Thymus (tissue), 11 donors: Measurements from ENCODE around the gene EGFL7. TPM values are rescaled to one million over a fixed set of nuclear protein-coding genes. Genes with fewer than 3 reads are reported as not detected.
"Not testable (repeated sequence)": the region's sequence is repeated elsewhere in the genome, so short reads cannot be mapped to it uniquely, and the experiment has no call there.

Experiments
- DNase-seq, 9 donors: peaks; one replicate each; pipeline ENCODE4 v3.0.0-alpha.2; 2013; ENCODE audit warnings: low spot score in 9 of 9, low read depth in 6 of 9, missing footprints in 1 of 9
- H3K27ac ChIP-seq, 2 donors: one replicate each; pipeline ENCODE4 v1.5.1; 2013; ENCODE audit warnings: control low read depth in 1 of 2, low read depth in 1 of 2, low read length in 1 of 2, mild to moderate bottlenecking in 1 of 2, moderate library complexity in 1 of 2
- H3K27me3 ChIP-seq, 2 donors: one replicate each; pipeline ENCODE4 v1.5.1; 2013; ENCODE audit warnings: low read length in 1 of 2; ENCODE audit not compliant: control insufficient read depth in 2 of 2, insufficient read depth in 1 of 2
- H3K36me3 ChIP-seq, 2 donors: one replicate each; pipeline ENCODE4 v1.5.1; 2013; ENCODE audit warnings: low read length in 1 of 2, mild to moderate bottlenecking in 1 of 2, moderate library complexity in 1 of 2; ENCODE audit not compliant: control insufficient read depth in 2 of 2, insufficient read depth in 2 of 2
- H3K4me1 ChIP-seq, 2 donors: one replicate each; pipeline ENCODE4 v1.5.1; 2013; ENCODE audit warnings: low read length in 2 of 2; ENCODE audit not compliant: control insufficient read depth in 2 of 2, insufficient read depth in 2 of 2
- H3K4me3 ChIP-seq, 2 donors: one replicate each; pipeline ENCODE4 v1.5.1; 2013; ENCODE audit warnings: low read length in 2 of 2, control low read depth in 1 of 2, mild to moderate bottlenecking in 1 of 2
- H3K9me3 ChIP-seq, 2 donors: one replicate each; pipeline ENCODE4 v1.5.1; 2013; ENCODE audit warnings: low read length in 1 of 2, mild to moderate bottlenecking in 1 of 2; ENCODE audit not compliant: control insufficient read depth in 2 of 2, insufficient read depth in 1 of 2
- WGBS: extraction: QIAGEN DNeasy Blood & Tissue Kit; methylation state at CpG from one replicate; pipeline ENCODE4 v1.1.7; 2013; 5-methylcytosine and 5-hydroxymethylcytosine counted together
- polyA plus RNA-seq: library from polyadenylated mRNA; stranded (reverse); fragments of 200-250 nt; gene quantifications from one replicate; pipeline ENCODE4 v1.2.3, GENCODE V29; 2013
- total RNA-seq: library from RNA; stranded (reverse); fragments of 120-200 nt; gene quantifications from one replicate; pipeline ENCODE4 v1.2.4, GENCODE V29; 2013
- donor health status: healthy.

EGFL7 gene
- total and polyA plus RNA-seq, 2 donors = 18.1 to 118 TPM

DNA sequence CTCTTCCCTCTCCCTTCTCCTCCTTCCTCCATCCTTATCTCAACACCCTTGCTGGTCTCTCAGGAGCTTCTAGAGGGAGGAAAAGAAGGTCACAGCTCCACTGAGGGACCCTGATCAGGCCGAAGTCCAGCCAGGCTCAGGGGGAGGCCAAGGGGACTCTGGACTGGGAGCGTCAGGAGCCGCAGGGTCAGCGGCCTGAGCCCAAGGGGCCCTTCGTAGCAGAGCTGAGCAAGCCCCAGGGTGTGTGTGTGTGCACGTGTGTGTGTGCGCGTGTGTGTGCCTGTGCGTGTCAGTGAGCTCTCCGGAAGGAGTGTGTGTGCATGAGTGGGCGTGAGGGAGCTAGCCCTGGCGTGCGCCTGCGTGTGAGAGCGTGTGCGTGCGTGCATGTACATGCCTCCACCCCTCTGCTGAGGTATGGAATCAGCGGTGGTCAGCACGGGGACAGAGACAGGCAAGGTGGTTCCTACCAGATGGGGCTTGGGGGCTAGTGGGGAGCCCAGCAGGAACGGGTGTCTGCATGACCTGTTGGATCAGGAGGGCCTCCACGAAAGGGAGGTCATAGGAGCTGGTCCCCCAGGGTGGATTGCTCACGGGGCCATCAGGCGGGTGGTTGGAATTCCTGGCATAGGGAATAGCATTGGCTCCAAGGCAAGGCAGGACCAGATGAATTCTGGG, 34.6 kb downstream of the EGFL7 start:
- 91% methylated on average over 23 of the region's 23 CpGs for WGBS
- DNase-seq = no peak
- no peaks in the 10 kb centered on the region for H3K36me3 ChIP-seq
- no peak overlapping the region for H3K4me3 ChIP-seq
- peaks cover 3 to 49% of the 10 kb centered on the region in 2 donors for H3K4me1 ChIP-seq
- H3K9me3 ChIP-seq = no peaks in the 10 kb centered on the region
- H3K27me3 ChIP-seq = peaks cover 0 to 25% of the 10 kb centered on the region in 2 donors
- H3K27ac ChIP-seq = no peak overlapping the region

DNA sequence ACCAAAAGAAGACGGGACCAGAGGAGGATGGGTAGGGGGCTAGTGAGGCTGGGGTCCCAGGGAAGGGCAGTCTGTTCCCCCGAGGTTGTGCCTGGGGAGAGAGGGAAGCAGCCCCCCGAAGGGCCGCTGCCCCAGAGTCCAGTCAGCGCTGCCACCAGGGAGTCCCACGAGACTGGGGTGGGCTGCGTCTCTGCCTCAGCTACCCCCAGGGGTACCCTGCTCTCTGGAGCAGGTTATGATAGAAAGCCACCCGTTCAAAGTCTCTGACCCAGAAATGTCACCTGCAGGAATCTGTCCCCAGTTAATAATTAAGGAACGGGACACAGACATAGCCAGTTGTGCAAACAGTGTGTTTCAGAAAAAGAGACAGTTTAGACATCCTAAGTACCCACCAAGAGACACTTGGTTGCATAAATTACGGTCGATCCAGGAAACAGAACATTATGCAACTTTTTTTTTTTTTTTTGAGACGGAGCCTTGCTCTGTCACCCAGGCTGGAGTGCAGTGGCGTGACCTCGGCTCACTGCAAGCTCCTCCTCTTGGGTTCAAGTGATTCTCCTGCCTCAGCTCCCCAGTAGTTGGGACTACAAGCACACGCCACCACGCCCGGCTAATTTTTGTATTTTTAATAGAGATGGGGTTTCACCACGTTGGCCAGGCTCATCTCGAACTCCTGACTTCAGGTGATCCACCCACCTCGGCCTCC, 35.3 kb downstream of the EGFL7 start:
- Histone ChIP-seq H3K27me3 (peaks cover 0 to 25% of the 10 kb centered on the region in 2 donors), H3K36me3 (no peaks in the 10 kb centered on the region), H3K27ac (no peak overlapping the region), H3K4me1 (peaks cover 3 to 56% of the 10 kb centered on the region in 2 donors), H3K9me3 (no peaks in the 10 kb centered on the region), H3K4me3 (no peak overlapping the region)
- WGBS = 73% methylated on average over 20 of the region's 20 CpGs
- DNase-seq = no peak

DNA sequence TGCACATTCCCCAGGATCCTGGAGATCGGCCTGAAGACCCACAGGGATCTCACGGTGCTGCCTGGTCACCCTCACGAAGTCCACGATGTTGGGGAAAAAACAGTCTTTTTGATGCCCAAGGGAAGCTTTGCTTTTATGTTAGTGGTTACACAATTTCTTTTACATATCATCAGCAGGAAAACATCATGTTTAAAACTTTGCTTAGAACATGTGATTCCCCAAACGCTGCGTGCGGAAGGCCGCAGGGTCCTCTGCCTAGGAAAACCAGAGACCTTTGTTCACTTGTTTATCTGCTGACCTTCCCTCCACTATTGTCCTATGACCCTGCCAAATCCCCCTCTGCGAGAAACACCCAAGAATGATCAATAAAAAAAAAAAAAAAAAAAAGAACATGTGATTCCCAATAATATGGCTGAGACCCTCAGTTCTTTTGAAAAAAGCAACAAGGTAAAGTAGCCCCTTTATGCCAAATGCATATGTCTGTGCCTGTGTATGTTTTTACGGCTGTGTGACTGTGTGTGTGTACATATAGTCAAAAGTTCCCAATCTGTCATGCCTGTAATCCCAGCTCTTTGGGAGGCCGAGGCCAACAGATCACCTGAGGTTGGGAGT, 36.0 kb downstream of the EGFL7 start:
- Histone ChIP-seq H3K4me3 (no peak overlapping the region), H3K27ac (no peak overlapping the region), H3K36me3 (no peaks in the 10 kb centered on the region), H3K27me3 (peaks cover 0 to 25% of the 10 kb centered on the region in 2 donors), H3K4me1 (peaks cover 7 to 63% of the 10 kb centered on the region in 2 donors), H3K9me3 (no peaks in the 10 kb centered on the region)
- WGBS = 98% methylated on average over 11 of the region's 11 CpGs
- DNase-seq = no peak

DNA sequence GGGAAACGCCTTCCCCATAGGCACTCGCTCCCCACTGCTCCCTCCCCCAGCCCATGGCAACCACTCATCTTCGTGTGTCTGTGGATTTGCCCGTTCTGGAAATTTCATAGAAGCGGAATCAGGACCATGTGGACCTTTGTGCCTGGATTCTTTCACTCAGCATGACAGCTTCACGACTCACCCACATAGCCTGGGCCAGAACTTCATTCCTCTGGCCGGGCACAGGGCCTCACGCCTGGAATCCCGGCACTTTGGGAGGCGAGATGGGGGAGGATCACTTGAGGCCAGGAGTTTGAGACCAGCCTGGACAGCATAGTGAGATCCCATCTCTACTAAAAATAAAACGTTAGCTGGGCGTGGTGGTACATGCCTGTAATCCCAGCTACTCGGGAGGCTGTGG, 37.6 kb downstream of the EGFL7 start:
- H3K4me1 ChIP-seq = peaks cover 7 to 67% of the 10 kb centered on the region in 2 donors
- WGBS = 92% methylated on average over 13 of the region's 13 CpGs
- H3K27ac ChIP-seq = no peak overlapping the region
- no peak overlapping the region for H3K4me3 ChIP-seq
- DNase-seq = no peak
- no peaks in the 10 kb centered on the region for H3K9me3 ChIP-seq
- H3K27me3 ChIP-seq = peaks cover 0 to 22% of the 10 kb centered on the region in 2 donors
- no peaks in the 10 kb centered on the region for H3K36me3 ChIP-seq

DNA sequence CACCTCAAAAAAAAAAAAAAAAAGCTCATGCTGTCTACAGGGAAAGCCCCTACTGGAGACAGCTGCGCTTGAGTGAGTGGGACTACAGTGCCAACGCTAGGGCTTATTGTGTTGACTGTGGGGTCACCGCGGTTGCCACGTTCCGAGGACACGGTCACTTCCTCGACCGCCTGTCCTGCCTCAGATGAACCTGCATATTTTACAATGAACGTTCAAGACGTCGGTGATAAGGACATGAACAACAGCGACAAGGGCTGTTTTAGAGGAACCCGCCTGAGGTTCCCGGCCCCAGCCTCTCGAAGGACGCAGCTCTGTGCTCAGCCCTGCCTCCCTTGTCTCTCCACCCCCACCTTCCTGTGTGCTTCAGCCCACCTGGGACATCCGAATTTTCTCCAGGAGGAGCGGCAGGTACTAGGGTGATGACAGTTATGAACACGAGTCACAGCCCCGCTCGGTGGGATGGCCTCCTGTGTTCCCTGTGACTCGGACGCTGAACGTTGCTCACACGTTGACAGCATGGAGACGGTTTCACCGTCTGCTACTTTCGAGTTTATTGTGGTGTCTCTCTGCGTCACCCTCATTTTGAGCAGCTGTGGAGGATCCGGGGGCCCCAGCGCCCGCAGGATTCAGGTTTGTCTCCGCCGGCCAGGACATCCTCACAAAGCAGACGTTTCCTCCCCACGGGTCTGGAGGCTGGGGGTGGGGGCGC, 38.4 kb downstream of the EGFL7 start:
- WGBS = 1% methylated on average over 38 of the region's 38 CpGs
- H3K27ac ChIP-seq = peak overlapping the region in 1 of 2 donors; percentile 44
- peak in 5 of 9 donors; percentile 29 to 80 (median 47) for DNase-seq
- peak overlapping the region; percentile 0 to 6 for H3K4me3 ChIP-seq
- H3K4me1 ChIP-seq = peaks cover 7 to 59% of the 10 kb centered on the region in 2 donors
- no peaks in the 10 kb centered on the region for H3K36me3 ChIP-seq
- no peaks in the 10 kb centered on the region for H3K9me3 ChIP-seq
- peaks cover 0 to 18% of the 10 kb centered on the region in 2 donors for H3K27me3 ChIP-seq

DNA sequence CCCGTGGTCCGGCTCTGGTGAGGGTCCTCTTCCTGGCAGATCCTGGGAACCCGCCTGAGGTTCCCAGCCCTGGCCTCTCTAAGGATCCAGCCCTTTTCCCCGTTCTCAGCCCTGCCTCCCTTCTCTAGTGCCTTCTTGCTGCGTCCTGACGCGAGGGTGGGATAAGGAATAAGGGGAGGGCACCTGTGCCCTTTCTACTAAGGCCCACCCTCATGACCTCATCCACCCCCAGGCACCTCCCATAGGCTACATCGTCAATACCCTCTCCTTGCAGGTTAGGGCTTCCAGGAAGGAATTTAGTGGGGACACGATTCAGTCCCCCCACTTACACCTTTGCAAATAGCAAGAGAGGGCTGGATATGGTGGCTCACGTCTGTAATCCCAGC, 38.9 kb downstream of the EGFL7 start:
- H3K9me3 ChIP-seq = no peaks in the 10 kb centered on the region
- peak overlapping the region in 1 of 2 donors; percentile 6 for H3K4me3 ChIP-seq
- DNase-seq = peak in 1 of 9 donors; percentile 38
- H3K36me3 ChIP-seq = no peaks in the 10 kb centered on the region
- peaks cover 7 to 54% of the 10 kb centered on the region in 2 donors for H3K4me1 ChIP-seq
- WGBS = 41% methylated on average over 10 of the region's 10 CpGs
- H3K27me3 ChIP-seq = peaks cover 0 to 17% of the 10 kb centered on the region in 2 donors
- no peak overlapping the region for H3K27ac ChIP-seq

DNA sequence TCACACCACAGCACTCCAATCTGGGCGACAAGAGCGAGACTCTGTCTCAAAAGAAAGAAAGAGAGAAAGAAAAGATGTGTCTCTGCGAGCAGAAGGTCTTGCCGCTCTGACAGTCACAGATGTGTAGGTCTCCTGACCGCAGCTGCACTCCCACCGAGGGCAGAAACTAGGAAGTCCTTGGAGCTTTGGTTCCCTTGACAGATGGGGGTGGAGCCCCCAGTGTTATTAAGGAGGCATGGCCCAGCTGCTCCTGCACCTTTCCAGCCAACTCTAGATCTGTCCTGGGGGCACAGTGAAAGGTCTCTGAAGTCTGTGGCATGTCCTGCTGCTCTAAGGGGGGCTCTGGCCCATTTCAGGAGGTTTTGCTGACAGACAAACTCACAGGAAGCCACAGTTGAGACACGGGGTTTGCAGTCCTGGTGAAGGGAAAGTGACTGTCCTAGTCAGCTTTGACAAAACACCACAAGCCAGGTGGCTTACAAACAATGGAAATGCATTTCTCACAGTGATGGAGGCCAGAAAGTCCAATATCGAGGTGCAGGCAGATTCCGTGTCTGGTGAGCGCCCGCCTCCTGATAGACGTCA, 40.7 kb downstream of the EGFL7 start:
- peak overlapping the region in 1 of 2 donors; percentile 78 for H3K27ac ChIP-seq
- peak in 5 of 9 donors; percentile 35 to 82 (median 52) for DNase-seq
- no peak overlapping the region for H3K4me3 ChIP-seq
- no peaks in the 10 kb centered on the region for H3K36me3 ChIP-seq
- H3K4me1 ChIP-seq = peaks cover 7 to 41% of the 10 kb centered on the region in 2 donors
- 36% methylated on average over 12 of the region's 12 CpGs for WGBS
- H3K27me3 ChIP-seq = peaks cover 0 to 17% of the 10 kb centered on the region in 2 donors
- no peaks in the 10 kb centered on the region for H3K9me3 ChIP-seq

DNA sequence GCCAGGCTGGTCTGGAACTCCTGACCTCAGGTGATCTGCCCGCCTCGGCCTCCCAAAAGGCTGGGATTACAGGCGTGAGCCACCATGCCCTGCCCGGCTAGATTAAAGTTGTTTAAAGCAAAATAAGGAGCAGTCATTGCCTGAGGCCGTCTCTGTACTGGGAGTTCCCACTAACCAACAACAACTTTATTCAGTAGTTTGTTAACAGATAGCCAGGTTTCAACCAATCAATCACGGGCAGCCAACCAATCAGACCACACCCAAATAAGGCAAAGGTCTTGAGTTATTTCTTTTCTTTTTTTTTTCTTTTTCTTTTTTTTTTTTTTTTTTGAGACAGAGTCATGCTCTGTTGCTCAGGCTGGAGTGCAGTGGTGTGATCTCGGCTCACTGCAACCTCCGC, 42.0 kb downstream of the EGFL7 start:
- peaks cover 7 to 40% of the 10 kb centered on the region in 2 donors for H3K4me1 ChIP-seq
- not testable (repeated sequence) for H3K27ac ChIP-seq, H3K36me3 ChIP-seq, H3K9me3 ChIP-seq, H3K4me3 ChIP-seq, DNase-seq
- peaks cover 0 to 20% of the 10 kb centered on the region in 2 donors for H3K27me3 ChIP-seq
- WGBS = 97% methylated on average over 8 of the region's 8 CpGs
